Activated B cell treated with CpG ODN at 0.5 μM for 24 hours (primary cell): Measurements from ENCODE around the gene MAP7D1. TPM values are rescaled to one million over a fixed set of nuclear protein-coding genes. Genes with fewer than 3 reads are reported as not detected.

Source experiments
- ATAC-seq: fragments of 200-7000 bp; cut with Tn5 transposase; one replicate; pipeline ENCODE4 v1.10.0; 2021; ENCODE audit warnings: low read depth, mild to moderate bottlenecking, moderate library complexity
- CTCF ChIA-PET: fragments of 350-600 bp; sonication (Branson Sonifier 250); formaldehyde crosslinking; loops from one replicate; lab custom pipeline; 2021; ENCODE audit warnings: antibody characterized with exemption; lab: Charles Lee
- POLR2A ChIA-PET: fragments of 350-600 bp; sonication (Branson Sonifier 250); formaldehyde crosslinking; loops from one replicate; lab custom pipeline; 2021; ENCODE audit warnings: antibody characterized with exemption; lab: Charles Lee
- DNase-seq: peaks from one replicate; pipeline ENCODE4 v3.0.0; 2022
- H3K27ac Mint-ChIP-seq: one replicate; pipeline ENCODE4 v1.8.0; 2020; ENCODE audit warnings: mixed read lengths
- H3K27me3 Mint-ChIP-seq: one replicate; pipeline ENCODE4 v1.8.0; 2021; ENCODE audit warnings: mixed read lengths
- H3K36me3 Mint-ChIP-seq: one replicate; pipeline ENCODE4 v1.8.0; 2021; ENCODE audit warnings: low read depth, mixed read lengths
- H3K4me1 Mint-ChIP-seq: one replicate; pipeline ENCODE4 v1.8.0; 2021; ENCODE audit warnings: mixed read lengths
- H3K4me3 Mint-ChIP-seq: one replicate; pipeline ENCODE4 v1.8.0; 2020; ENCODE audit warnings: mild to moderate bottlenecking, mixed read lengths
- H3K9me3 Mint-ChIP-seq: one replicate; pipeline ENCODE4 v1.8.0; 2020; ENCODE audit warnings: mixed read lengths
- intact Hi-C: fragments of 100-400 bp; cut with micrococcal nuclease; formaldehyde crosslinking; loops from one replicate; pipeline ENCODE4 v1.15.1; 2024
- total RNA-seq: library from RNA; stranded (reverse); gene quantifications from 2 replicates; pipeline ENCODE4 v1.2.3, GENCODE V29; 2022
- TF ChIP-seq, protein P1 (sequence below): fragments of 200-600 bp; IDR thresholded peaks from one replicate; pipeline ENCODE4 v1.8.0; 2022; ENCODE audit warnings: antibody characterized with exemption, mild to moderate bottlenecking

Gene MAP7D1
- total RNA-seq, 1 donor from 2014 or later, result 59.9 TPM

GRCh38 chr1:36123356-36123755 is 32.6 kb upstream of the MAP7D1 start:
- H3K27me3 Mint-ChIP-seq, result peaks cover 12% of the 10 kb centered on the region
- ATAC-seq, result peak; percentile 80
- H3K36me3 Mint-ChIP-seq, result no peaks in the 10 kb centered on the region
- H3K9me3 Mint-ChIP-seq, result no peaks in the 10 kb centered on the region
- intact Hi-C loops, result loop anchor here (1.0 kb wide), 1 partner anchor 26 kb away; the partner anchor contains the start of gene TRAPPC3
- peak; percentile 26 for DNase-seq
- H3K27ac Mint-ChIP-seq, result peak overlapping the region; percentile 10
- ChIA-PET CTCF (no interaction called here), POLR2A (no interaction called here)
- peaks cover 30% of the 10 kb centered on the region for H3K4me1 Mint-ChIP-seq
- peak overlapping the region; percentile 62 for H3K4me3 Mint-ChIP-seq
- TF ChIP-seq, protein P1, sequence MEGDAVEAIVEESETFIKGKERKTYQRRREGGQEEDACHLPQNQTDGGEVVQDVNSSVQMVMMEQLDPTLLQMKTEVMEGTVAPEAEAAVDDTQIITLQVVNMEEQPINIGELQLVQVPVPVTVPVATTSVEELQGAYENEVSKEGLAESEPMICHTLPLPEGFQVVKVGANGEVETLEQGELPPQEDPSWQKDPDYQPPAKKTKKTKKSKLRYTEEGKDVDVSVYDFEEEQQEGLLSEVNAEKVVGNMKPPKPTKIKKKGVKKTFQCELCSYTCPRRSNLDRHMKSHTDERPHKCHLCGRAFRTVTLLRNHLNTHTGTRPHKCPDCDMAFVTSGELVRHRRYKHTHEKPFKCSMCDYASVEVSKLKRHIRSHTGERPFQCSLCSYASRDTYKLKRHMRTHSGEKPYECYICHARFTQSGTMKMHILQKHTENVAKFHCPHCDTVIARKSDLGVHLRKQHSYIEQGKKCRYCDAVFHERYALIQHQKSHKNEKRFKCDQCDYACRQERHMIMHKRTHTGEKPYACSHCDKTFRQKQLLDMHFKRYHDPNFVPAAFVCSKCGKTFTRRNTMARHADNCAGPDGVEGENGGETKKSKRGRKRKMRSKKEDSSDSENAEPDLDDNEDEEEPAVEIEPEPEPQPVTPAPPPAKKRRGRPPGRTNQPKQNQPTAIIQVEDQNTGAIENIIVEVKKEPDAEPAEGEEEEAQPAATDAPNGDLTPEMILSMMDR, result no peak

- Mint-ChIP-seq H3K9me3 (no peaks in the 10 kb centered on the region), H3K4me1 (peaks cover 30% of the 10 kb centered on the region), H3K36me3 (no peaks in the 10 kb centered on the region), H3K4me3 (peak overlapping the region; percentile 80), H3K27me3 (peaks cover 12% of the 10 kb centered on the region), H3K27ac (peak overlapping the region; percentile 56)
- intact Hi-C loops, result no loop called here
- CTCF ChIA-PET, result no interaction called here
- POLR2A ChIA-PET, result no interaction called here
- no peak for ATAC-seq
- DNase-seq, result no peak
- TF ChIP-seq, protein P1, result no peak
These were observed 31.4 kb upstream of the MAP7D1 start for GRCh38 chr1:36124404-36125128.

- ChIA-PET CTCF (no interaction called here), POLR2A (no interaction called here)
- intact Hi-C loops, result no loop called here
- Mint-ChIP-seq H3K27ac (peak within 1 kb of the TSS; percentile 56), H3K9me3 (no peaks in the 10 kb centered on the region), H3K4me1 (peaks cover 30% of the 10 kb centered on the region), H3K27me3 (peaks cover 12% of the 10 kb centered on the region), H3K36me3 (no peaks in the 10 kb centered on the region), H3K4me3 (peak within 1 kb of the TSS; percentile 80)
- TF ChIP-seq, protein P1, result no peak
- ATAC-seq (peak; percentile 56), DNase-seq (peak; percentile 30)
These were observed 30.6 kb upstream of the MAP7D1 start, which contains the start of gene COL8A2 for GRCh38 chr1:36125129-36125991. COL8A2 (minus strand) TSS chr1:36125222; CDS start chr1:36100242, 24,980 bp downstream.

DNA sequence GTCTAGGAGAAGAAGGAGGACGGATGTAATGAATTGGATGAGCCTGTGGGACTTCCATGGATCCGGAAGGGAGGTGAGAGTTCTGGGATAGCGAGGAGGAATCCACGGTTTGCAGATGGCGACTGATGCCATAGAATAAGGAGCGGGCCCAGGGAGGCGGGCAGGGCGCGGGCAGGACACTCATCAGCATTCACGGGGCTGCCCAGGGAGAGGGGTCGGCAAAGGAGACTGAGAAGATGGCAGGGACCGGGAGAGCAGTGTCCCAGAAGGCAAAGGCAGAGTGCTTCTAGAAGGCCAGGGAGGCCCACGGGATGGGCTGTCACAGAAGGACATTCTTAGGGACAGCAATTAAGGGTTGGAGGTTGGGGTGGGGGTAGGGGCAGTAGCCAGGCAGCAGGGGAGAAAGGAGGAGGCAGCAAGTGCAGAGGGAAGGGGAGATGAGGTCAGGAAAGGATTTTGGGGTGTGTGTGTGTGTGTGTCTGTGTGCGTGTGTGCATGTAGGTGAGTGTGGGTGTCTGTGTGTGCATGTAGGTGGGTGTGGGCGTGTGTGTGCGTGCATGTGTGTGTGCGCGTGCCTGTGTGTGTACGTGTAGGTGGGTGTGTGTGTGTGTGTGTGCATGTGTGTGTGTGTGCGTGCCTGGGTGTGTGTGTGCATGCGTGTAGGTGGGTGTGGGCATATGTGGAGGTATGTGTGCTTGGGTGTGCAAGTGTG is 29.8 kb upstream of the MAP7D1 start:
- ChIA-PET POLR2A (no interaction called here), CTCF (no interaction called here)
- Mint-ChIP-seq H3K27ac (no peak overlapping the region), H3K36me3 (no peaks in the 10 kb centered on the region), H3K9me3 (no peaks in the 10 kb centered on the region), H3K4me1 (peaks cover 30% of the 10 kb centered on the region), H3K27me3 (peaks cover 12% of the 10 kb centered on the region), H3K4me3 (peak overlapping the region; percentile 58)
- DNase-seq, result no peak
- ATAC-seq, result no peak
- TF ChIP-seq, protein P1, result no peak
- intact Hi-C loops, result no loop called here
